Psoas muscle (tissue), 8 donors: ENCODE measurements around the gene KIRREL1. TPM values are rescaled to one million over a fixed set of nuclear protein-coding genes. Genes with fewer than 3 reads are reported as not detected.

Experiments used
- ATAC-seq, 4 donors: fragments of 200-7000 bp; cut with Tn5 transposase; one replicate each; pipeline ENCODE4 v1.9.1; 2020; ENCODE audit warnings: moderate library complexity in 3 of 4, mild to moderate bottlenecking in 2 of 4
- DNase-seq, 2 donors: peaks; one replicate each; pipeline ENCODE4 v3.0.0-alpha.2; 2020
- H3K27ac ChIP-seq: fragments of 200-600 bp; one replicate; pipeline ENCODE4 v1.8.0; 2022
- H3K27me3 ChIP-seq, 3 donors: fragments of 200-600 bp in 1 of 3; one replicate each; pipeline versions ENCODE4 v1.6.1 to v1.8.0; 2013 to 2022; ENCODE audit warnings: low read length in 2 of 3, mild to moderate bottlenecking in 2 of 3, moderate library complexity in 1 of 3; ENCODE audit not compliant: insufficient read depth in 3 of 3
- H3K36me3 ChIP-seq, 2 donors: fragments of 200-600 bp in 1 of 2; one replicate each; pipeline versions ENCODE4 v1.6.1 to v1.8.0; 2013 to 2022; ENCODE audit warnings: low read depth in 1 of 2, mild to moderate bottlenecking in 1 of 2, moderate library complexity in 1 of 2; ENCODE audit not compliant: insufficient read depth in 1 of 2
- H3K4me1 ChIP-seq: fragments of 200-600 bp; one replicate; pipeline ENCODE4 v1.8.0; 2022
- H3K4me3 ChIP-seq: fragments of 200-600 bp; one replicate; pipeline ENCODE4 v1.8.0; 2022; ENCODE audit warnings: mild to moderate bottlenecking
- H3K9me3 ChIP-seq: fragments of 200-600 bp; one replicate; pipeline ENCODE4 v1.8.0; 2022
- CTCF ChIP-seq: fragments of 200-600 bp; IDR thresholded peaks from one replicate; pipeline ENCODE4 v1.8.0; 2022; ENCODE audit warnings: antibody characterized with exemption
- WGBS, 3 donors: extraction: QIAGEN DNeasy Blood & Tissue Kit; methylation state at CpG; one replicate each; pipeline versions ENCODE4 v1.1.6 to v1.1.7; 2013; 5-methylcytosine and 5-hydroxymethylcytosine counted together
- intact Hi-C, 2 donors: fragments of 100-400 bp; cut with DNase I; formaldehyde crosslinking; loops; one replicate each; pipeline versions ENCODE4 v1.11.0 to v1.14.2; 2022
- polyA plus RNA-seq, 3 donors: library from polyadenylated mRNA; stranded (reverse); fragments of 200-250 nt; gene quantifications; one replicate each; pipeline ENCODE4 v1.2.3, GENCODE V29; 2013
- total RNA-seq, 4 donors: library from RNA; stranded (reverse); fragmentation: NEBNext Ultra II Directional in 2 of 4; extraction: Animal tissue kit (Norgen Biotek cat#: 25700) in 2 of 4; gene quantifications; one replicate each; pipeline versions ENCODE4 v1.2.1 to v1.2.4, GENCODE V29; 2021 to 2023
- donor health status: healthy with polysubstance abuse.
- donor health status: DM: no; HTN: no; CAD: no; lungs with moderate emphysema.
- donor health status: Bipolar disorder and iron deficiency.
- donor health status: healthy.
- donor health status: DM: yes; HTN: yes; CAD: no.
- donor health status: DM: no; HTN: no; CAD: no.
- donor health status: DM: no; HTN: no; CAD: no.
- donor health status: DM: yes; HTN: yes; CAD: no.

KIRREL1 gene
- total and polyA plus RNA-seq, 7 donors = 1.3 to 7.6 (median 4.3) TPM

DNA sequence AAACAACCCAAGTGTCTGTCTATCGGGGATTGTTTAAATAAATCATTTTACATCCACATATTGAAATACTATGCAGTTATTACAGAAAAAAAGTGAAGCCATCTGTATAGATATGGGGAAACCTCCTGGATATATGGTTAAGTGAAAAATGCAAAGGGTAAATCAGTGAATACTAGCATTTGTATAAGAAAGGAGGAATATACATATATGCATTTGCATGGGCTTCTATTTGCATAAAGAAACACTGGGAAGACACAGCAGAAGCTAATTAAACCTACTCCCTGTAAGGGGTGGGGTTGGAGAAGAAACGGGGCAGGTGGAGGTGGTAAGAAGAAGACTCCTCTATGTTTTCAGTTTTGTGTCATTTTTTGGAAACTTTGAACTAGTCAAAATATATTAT is 16.6 kb upstream of the KIRREL1 start:
- peaks cover 0 to 15% (median 8%) of the 10 kb centered on the region in 3 donors for H3K27me3 ChIP-seq
- no peaks in the 10 kb centered on the region for H3K4me1 ChIP-seq
- ATAC-seq (no peak), DNase-seq (no peak)
- no peak for TF ChIP-seq CTCF
- WGBS, 3 donors = 88 to 95% (median 90%) methylated on average over 2 of the region's 2 CpGs
- no peak overlapping the region for H3K4me3 ChIP-seq
- intact Hi-C loops = no loop called here
- no peaks in the 10 kb centered on the region for H3K9me3 ChIP-seq
- no peak overlapping the region for H3K27ac ChIP-seq
- H3K36me3 ChIP-seq = no peaks in the 10 kb centered on the region

- WGBS, 3 donors = 15 to 21% (median 19%) methylated on average over 28 to 38 of the region's 38 CpGs
- no peaks in the 10 kb centered on the region for H3K9me3 ChIP-seq
- H3K27ac ChIP-seq = no peak overlapping the region
- peaks cover 0 to 24% (median 8%) of the 10 kb centered on the region in 3 donors for H3K27me3 ChIP-seq
- H3K4me1 ChIP-seq = no peaks in the 10 kb centered on the region
- intact Hi-C loops = no loop called here
- no peak for TF ChIP-seq CTCF
- H3K4me3 ChIP-seq = peak overlapping the region; percentile 44
- DNase-seq (no peak), ATAC-seq (no peak)
- no peaks in the 10 kb centered on the region for H3K36me3 ChIP-seq
These were observed 14.7 kb upstream of the KIRREL1 start for GRCh38 chr1:157978586-157979403.

DNA sequence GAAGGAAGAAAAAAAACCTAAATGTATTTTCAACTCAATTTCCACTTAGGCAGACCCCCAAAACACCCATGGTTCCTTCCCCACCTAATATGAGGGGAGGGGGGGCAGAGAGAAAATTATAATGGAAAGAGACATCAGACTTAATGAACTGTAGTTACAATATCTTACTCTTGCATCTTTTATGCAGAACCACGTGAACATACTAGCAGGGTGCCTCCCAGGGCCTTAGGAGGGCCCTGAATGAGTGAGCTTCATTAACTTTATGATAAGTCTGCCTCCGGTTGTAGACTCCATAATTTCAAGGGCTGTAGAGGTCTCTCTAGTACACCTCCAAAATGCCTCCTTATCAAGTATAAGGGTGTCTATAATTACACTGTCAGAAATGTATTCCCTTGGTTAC is 11.3 kb upstream of the KIRREL1 start:
- H3K4me1 ChIP-seq = no peaks in the 10 kb centered on the region
- intact Hi-C loops = no loop called here

GRCh38 chr1:157983787-157984186 is 9.7 kb upstream of the KIRREL1 start:
- no peak for TF ChIP-seq CTCF
- intact Hi-C loops = no loop called here
- Histone ChIP-seq H3K27ac (no peak overlapping the region), H3K9me3 (no peaks in the 10 kb centered on the region), H3K36me3 (no peaks in the 10 kb centered on the region), H3K4me3 (no peak overlapping the region), H3K27me3 (peaks cover 0 to 13% (median under 1%) of the 10 kb centered on the region in 3 donors), H3K4me1 (no peaks in the 10 kb centered on the region)
- ATAC-seq (no peak), DNase-seq (no peak)
- 75 to 93% (median 77%) methylated on average over 2 of the region's 2 CpGs for WGBS, 3 donors

More for the DNA sequence above, 11.3 kb upstream of the KIRREL1 start:
- no peak for TF ChIP-seq CTCF
- Histone ChIP-seq H3K9me3 (no peaks in the 10 kb centered on the region), H3K4me3 (no peak overlapping the region), H3K27me3 (peaks cover 0 to 24% (median 5%) of the 10 kb centered on the region in 3 donors), H3K36me3 (no peaks in the 10 kb centered on the region), H3K27ac (no peak overlapping the region)
- 76 to 86% (median 79%) methylated on average over 2 of the region's 2 CpGs for WGBS, 3 donors
- ATAC-seq (no peak), DNase-seq (no peak)
